HepG2 (cell line): ENCODE measurements around the gene EVL. TPM values are rescaled to one million over a fixed set of nuclear protein-coding genes. Genes with fewer than 3 reads are reported as not detected.

Experiments
- ATAC-seq: fragments of 200-7000 bp; cut with Tn5 transposase; 3 replicates; pipeline ENCODE4 v1.9.1; 2020; ENCODE audit warnings: mild to moderate bottlenecking, moderate library complexity
- BruUV-seq: library from RNA; stranded (reverse); fragments of 400-500 nt; replicated peaks from 2 replicates; lab custom pipeline; 2021; lab: Mats Ljungman, UMichigan
- CTCF ChIA-PET: fragments of 300-600 bp; formaldehyde crosslinking; extraction: SDS; loops from one replicate; lab custom pipeline; 2021; ENCODE audit warnings: low total read pairs, inconsistent platforms, low intra/inter-chr PET ratio; lab: Yijun Ruan, JAX
- POLR2A ChIA-PET: fragments of 350-600 bp; sonication (Branson Sonifier 250); formaldehyde crosslinking; loops from one replicate; lab custom pipeline; 2020; ENCODE audit warnings: antibody characterized with exemption, inconsistent platforms; lab: Yijun Ruan, JAX
- DNase-seq: peaks from one replicate; pipeline ENCODE4 v3.0.0-alpha.2; 2015; ENCODE audit warnings: low spot score
- FAIRE-seq: peaks from 3 replicates; lab custom pipeline; 2011; peaks lifted over from hg19 to GRCh38; lab: Jason Lieb, UNC
- H2AFZ ChIP-seq: one replicate; pipeline ENCODE4 v1.6.1; 2011; ENCODE audit warnings: low read length, inconsistent platforms
- H3K27ac ChIP-seq: fragments of 300-600 bp; 3 replicates; pipeline ENCODE4 v1.8.0; 2011; ENCODE audit warnings: mixed run types, mild to moderate bottlenecking, mixed read lengths, low read length, inconsistent platforms; ENCODE audit not compliant: insufficient read depth; ENCODE audit errors: extremely low read length
- H3K27me3 ChIP-seq, 2 experiments: fragments of 200-600 bp in 1 of 2; 2 replicates in 1 of 2; 3 replicates in 1 of 2; pipeline versions ENCODE4 v1.6.0 to v1.8.0; 2011; ENCODE audit warnings: low read length in 2 of 2, mild to moderate bottlenecking in 2 of 2, moderate library complexity in 2 of 2, inconsistent platforms in 1 of 2; ENCODE audit not compliant: insufficient read depth in 2 of 2, control insufficient read depth in 1 of 2
- H3K36me3 ChIP-seq, 2 experiments: fragments of 200-600 bp in 1 of 2; replicated peaks in 1 of 2; 2 replicates in 1 of 2; 3 replicates in 1 of 2; pipeline versions ENCODE4 v1.5.1 to v1.8.0; 2011; ENCODE audit warnings: low read length in 2 of 2, inconsistent platforms in 1 of 2; ENCODE audit not compliant: insufficient read depth in 2 of 2, control insufficient read depth in 1 of 2
- H3K4me1 ChIP-seq: 2 replicates; pipeline ENCODE4 v1.5.1; 2012; ENCODE audit warnings: low read length, inconsistent platforms; ENCODE audit not compliant: insufficient read depth
- H3K4me2 ChIP-seq: 2 replicates; pipeline ENCODE4 v1.6.0; 2011; ENCODE audit warnings: low read depth, low read length, inconsistent platforms
- H3K4me3 ChIP-seq, 3 experiments: fragments of 200-600 bp in 1 of 3; sonication (generic), shearing (Covaris generic) in 1 of 3; replicated peaks in 1 of 3; 2 replicates each; pipeline ENCODE4 v1.5.1; 2011 to 2016; ENCODE audit warnings: low read length in 3 of 3, inconsistent platforms in 2 of 3, low read depth in 2 of 3, mild to moderate bottlenecking in 2 of 3, control low read depth in 1 of 3, mixed read lengths in 1 of 3; ENCODE audit not compliant: insufficient read depth in 1 of 3
- H3K79me2 ChIP-seq: one replicate; pipeline ENCODE4 v1.6.1; 2011; ENCODE audit warnings: low read length, inconsistent platforms; ENCODE audit not compliant: insufficient read depth
- H3K9ac ChIP-seq: 2 replicates; pipeline ENCODE4 v1.6.0; 2011; ENCODE audit warnings: mild to moderate bottlenecking, low read depth, low read length, inconsistent platforms; ENCODE audit not compliant: insufficient read depth
- H3K9me3 ChIP-seq: 2 replicates; pipeline ENCODE4 v1.5.1; 2012; ENCODE audit warnings: mild to moderate bottlenecking, low read length
- H4K20me1 ChIP-seq: 2 replicates; pipeline ENCODE4 v1.6.0; 2011; ENCODE audit warnings: inconsistent platforms, mild to moderate bottlenecking, low read length, moderate library complexity; ENCODE audit not compliant: insufficient read depth
- LCORL ChIP-seq, 2 experiments: fragments of 450-650 bp in 1 of 2; sonication (generic) in 1 of 2; formaldehyde crosslinking in 1 of 2; IDR thresholded peaks; 2 replicates each; pipeline versions ENCODE4 v1.5.0 to v1.6.1; 2017 to 2020; ENCODE audit warnings: antibody characterized with exemption in 1 of 2, missing genetic modification reagents in 1 of 2
- MAFG ChIP-seq: sonication (generic); formaldehyde crosslinking; IDR thresholded peaks from 2 replicates; pipeline ENCODE4 v1.5.1; 2020; ENCODE audit warnings: mild to moderate bottlenecking, missing genetic modification reagents
- SMARCC2 ChIP-seq: fragments of 450-650 bp; IDR thresholded peaks from 2 replicates; pipeline ENCODE4 v1.6.1; 2017; ENCODE audit warnings: antibody characterized with exemption, mild to moderate bottlenecking
- SP5 ChIP-seq: IDR thresholded peaks from 2 replicates; pipeline ENCODE4 v1.6.1; 2016; ENCODE audit warnings: low read depth, borderline replicate concordance
- ZNF382 ChIP-seq: sonication (generic); formaldehyde crosslinking; IDR thresholded peaks from 2 replicates; pipeline ENCODE4 v1.5.0; 2020; ENCODE audit warnings: missing genetic modification reagents, mild to moderate bottlenecking, borderline replicate concordance
- WGBS: methylation state at CpG from one replicate; pipeline ENCODE4 v1.1.6; 2017; ENCODE audit warnings: low lambda C conversion rate; 5-methylcytosine and 5-hydroxymethylcytosine counted together
- in situ Hi-C: cut with HindIII; loops from 2 replicates; pipeline ENCODE4 v1.10.0; 2017; ENCODE audit warnings: low pct_unique_long_range_greater_than_20kb; ENCODE audit not compliant: extremely low pct_ligation_motif_present
- intact Hi-C: fragments of 100-400 bp; cut with micrococcal nuclease; formaldehyde crosslinking; loops from one replicate; pipeline ENCODE4 v1.10.0; 2022; ENCODE audit not compliant: unreplicated experiment
- polyA plus RNA-seq, 8 experiments: library from polyadenylated mRNA; depleted of rRNA in 3 of 8; stranded (reverse) in 7 of 8; unstranded in 1 of 8; fragments of >200 nt; fragmentation: Illumina TruSeq in 4 of 8; extraction: Trizol in 4 of 8; gene quantifications; 2 replicates each; pipeline versions ENCODE4 v1.2.1 to v1.2.3, GENCODE V29; 2011 to 2016; ENCODE audit warnings: low read depth in 4 of 8, missing spikeins in 1 of 8, mixed read lengths in 1 of 8; ENCODE audit not compliant: insufficient read depth in 1 of 8
- total RNA-seq, 5 experiments: library from RNA; depleted of rRNA; stranded (reverse); fragments of >200 nt; fragmentation: Illumina TruSeq; extraction: Trizol; gene quantifications; 2 replicates each; pipeline ENCODE4 v1.2.3, GENCODE V29; 2016; ENCODE audit warnings: low read depth in 1 of 5
- TF ChIP-seq, protein P1 (sequence below): IDR thresholded peaks from 2 replicates; pipeline ENCODE4 v1.6.1; 2016; ENCODE audit warnings: low read depth, missing genetic modification reagents, missing compliant biosample characterization
- TF ChIP-seq, protein P2 (sequence below): sonication (generic); formaldehyde crosslinking; IDR thresholded peaks from 2 replicates; pipeline ENCODE4 v1.8.1; 2023; ENCODE audit warnings: mild to moderate bottlenecking, inconsistent platforms, moderate library complexity, missing genetic modification reagents, borderline replicate concordance

Gene EVL
- total and polyA plus RNA-seq, 2 of the 13 experiments (the other 11 are each of a cell fraction or from before 2014, with no cell fraction given), result 15.1 to 31.2 TPM

DNA sequence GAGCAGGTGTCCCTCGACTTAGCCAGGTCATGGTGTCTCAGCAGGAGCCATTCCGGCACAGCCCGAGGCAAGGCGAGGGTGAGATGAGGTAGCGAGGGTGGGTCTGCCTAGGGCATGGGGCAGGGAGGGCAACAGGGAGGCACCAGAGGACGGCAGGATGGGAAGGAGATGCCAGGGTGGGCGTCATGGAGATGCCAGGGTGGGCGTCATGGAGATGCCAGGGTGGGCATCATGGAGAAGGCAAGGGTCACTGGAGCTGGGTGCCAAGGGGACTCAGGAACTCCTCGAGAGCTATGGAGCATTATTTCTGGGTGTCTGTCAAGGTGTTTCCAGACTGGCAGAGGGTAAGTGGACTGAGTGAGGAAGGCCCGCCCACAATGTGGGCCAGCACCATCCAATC is 86.9 kb downstream of the EVL start (continued):
- TF ChIP-seq, protein P1, sequence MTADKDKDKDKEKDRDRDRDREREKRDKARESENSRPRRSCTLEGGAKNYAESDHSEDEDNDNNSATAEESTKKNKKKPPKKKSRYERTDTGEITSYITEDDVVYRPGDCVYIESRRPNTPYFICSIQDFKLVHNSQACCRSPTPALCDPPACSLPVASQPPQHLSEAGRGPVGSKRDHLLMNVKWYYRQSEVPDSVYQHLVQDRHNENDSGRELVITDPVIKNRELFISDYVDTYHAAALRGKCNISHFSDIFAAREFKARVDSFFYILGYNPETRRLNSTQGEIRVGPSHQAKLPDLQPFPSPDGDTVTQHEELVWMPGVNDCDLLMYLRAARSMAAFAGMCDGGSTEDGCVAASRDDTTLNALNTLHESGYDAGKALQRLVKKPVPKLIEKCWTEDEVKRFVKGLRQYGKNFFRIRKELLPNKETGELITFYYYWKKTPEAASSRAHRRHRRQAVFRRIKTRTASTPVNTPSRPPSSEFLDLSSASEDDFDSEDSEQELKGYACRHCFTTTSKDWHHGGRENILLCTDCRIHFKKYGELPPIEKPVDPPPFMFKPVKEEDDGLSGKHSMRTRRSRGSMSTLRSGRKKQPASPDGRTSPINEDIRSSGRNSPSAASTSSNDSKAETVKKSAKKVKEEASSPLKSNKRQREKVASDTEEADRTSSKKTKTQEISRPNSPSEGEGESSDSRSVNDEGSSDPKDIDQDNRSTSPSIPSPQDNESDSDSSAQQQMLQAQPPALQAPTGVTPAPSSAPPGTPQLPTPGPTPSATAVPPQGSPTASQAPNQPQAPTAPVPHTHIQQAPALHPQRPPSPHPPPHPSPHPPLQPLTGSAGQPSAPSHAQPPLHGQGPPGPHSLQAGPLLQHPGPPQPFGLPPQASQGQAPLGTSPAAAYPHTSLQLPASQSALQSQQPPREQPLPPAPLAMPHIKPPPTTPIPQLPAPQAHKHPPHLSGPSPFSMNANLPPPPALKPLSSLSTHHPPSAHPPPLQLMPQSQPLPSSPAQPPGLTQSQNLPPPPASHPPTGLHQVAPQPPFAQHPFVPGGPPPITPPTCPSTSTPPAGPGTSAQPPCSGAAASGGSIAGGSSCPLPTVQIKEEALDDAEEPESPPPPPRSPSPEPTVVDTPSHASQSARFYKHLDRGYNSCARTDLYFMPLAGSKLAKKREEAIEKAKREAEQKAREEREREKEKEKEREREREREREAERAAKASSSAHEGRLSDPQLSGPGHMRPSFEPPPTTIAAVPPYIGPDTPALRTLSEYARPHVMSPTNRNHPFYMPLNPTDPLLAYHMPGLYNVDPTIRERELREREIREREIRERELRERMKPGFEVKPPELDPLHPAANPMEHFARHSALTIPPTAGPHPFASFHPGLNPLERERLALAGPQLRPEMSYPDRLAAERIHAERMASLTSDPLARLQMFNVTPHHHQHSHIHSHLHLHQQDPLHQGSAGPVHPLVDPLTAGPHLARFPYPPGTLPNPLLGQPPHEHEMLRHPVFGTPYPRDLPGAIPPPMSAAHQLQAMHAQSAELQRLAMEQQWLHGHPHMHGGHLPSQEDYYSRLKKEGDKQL (CRISPR knock-in tag), result no peak
- TF ChIP-seq, protein P2, sequence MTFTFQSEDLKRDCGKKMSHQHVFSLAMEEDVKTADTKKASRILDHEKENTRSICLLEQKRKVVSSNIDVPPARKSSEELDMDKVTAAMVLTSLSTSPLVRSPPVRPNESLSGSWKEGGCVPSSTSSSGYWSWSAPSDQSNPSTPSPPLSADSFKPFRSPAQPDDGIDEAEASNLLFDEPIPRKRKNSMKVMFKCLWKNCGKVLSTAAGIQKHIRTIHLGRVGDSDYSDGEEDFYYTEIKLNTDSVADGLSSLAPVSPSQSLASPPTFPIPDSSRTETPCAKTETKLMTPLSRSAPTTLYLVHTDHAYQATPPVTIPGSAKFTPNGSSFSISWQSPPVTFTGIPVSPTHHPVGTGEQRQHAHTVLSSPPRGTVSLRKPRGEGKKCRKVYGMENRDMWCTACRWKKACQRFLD (CRISPR knock-in tag), result no peak
- no peak for TF ChIP-seq SMARCC2

DNA sequence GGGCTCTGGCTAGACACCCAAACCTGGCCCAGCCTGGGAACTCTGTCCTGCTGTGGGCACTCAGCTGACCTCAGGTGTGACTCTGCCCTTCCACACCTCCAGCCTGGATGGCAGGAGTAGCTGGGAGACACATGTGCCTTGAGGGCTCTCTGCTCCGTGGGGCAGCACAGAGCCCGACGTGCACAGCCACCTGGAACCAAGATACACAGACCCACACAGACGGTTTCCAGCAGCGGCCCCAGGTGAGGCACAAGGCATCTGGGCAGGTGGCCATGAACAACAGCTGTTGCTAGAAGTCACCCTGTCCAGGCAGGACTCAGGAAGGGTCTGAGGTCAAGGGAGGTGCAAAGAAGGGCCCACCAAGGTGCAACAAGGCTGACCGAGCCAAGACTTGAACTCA is 88.3 kb downstream of the EVL start:
- FAIRE-seq, result no peak
- no peak for ATAC-seq
- no peaks in the 10 kb centered on the region for H4K20me1 ChIP-seq
- H3K4me2 ChIP-seq, result no peak overlapping the region
- no CpG with 5 or more reads among the region's 6 CpGs for WGBS
- ChIA-PET CTCF (interaction anchor here (3.2 kb wide), 1 partner anchor 13 kb away, joined by 11 read pairs; no protein-coding TSS in a partner anchor), POLR2A (no interaction called here)
- no peaks in the 10 kb centered on the region for H3K79me2 ChIP-seq
- intact Hi-C loops, result no loop called here
- no peaks in the 10 kb centered on the region for H3K36me3 ChIP-seq
- DNase-seq, result no peak
- peaks cover 5 to 11% of the 10 kb centered on the region in 2 experiments; a peak in 4 of 5 replicates for H3K27me3 ChIP-seq
- no peak overlapping the region for H3K27ac ChIP-seq
- in situ Hi-C loops, result no loop called here
- H2AFZ ChIP-seq, result no peak overlapping the region
- BruUV-seq, result no TSS peak
- peaks cover 32% of the 10 kb centered on the region for H3K4me1 ChIP-seq
- H3K9ac ChIP-seq, result no peak overlapping the region
- peaks cover 10% of the 10 kb centered on the region for H3K9me3 ChIP-seq
- TF ChIP-seq ZNF382 (CRISPR knock-in tag) (no peak), LCORL (IDR thresholded peaks at IDR 0.05) (no peak), LCORL (CRISPR knock-in tag; IDR thresholded peaks at IDR 0.05) (no peak), MAFG (CRISPR knock-in tag) (no peak), SP5 (CRISPR knock-in tag) (no peak)
- no peak overlapping the region for H3K4me3 ChIP-seq
